Nephron progenitor cell (in vitro differentiated cells): ENCODE results near the gene HOXC11.

ENCODE experiments used
- DNase-seq: peaks from one replicate; pipeline ENCODE4 v3.0.0; 2021
- H3K27ac Mint-ChIP-seq: 2 replicates; pipeline ENCODE4 v1.8.0; 2021; ENCODE audit warnings: mild to moderate bottlenecking, moderate library complexity, mixed read lengths
- H3K27me3 Mint-ChIP-seq: 2 replicates; pipeline ENCODE4 v1.8.0; 2021; ENCODE audit warnings: mild to moderate bottlenecking, low read depth, mixed read lengths; ENCODE audit not compliant: poor library complexity
- H3K36me3 Mint-ChIP-seq: 2 replicates; pipeline ENCODE4 v1.8.0; 2021; ENCODE audit warnings: low read depth, mixed read lengths
- H3K4me1 Mint-ChIP-seq: 2 replicates; pipeline ENCODE4 v1.8.0; 2021; ENCODE audit warnings: mixed read lengths
- H3K4me3 Mint-ChIP-seq: 2 replicates; pipeline ENCODE4 v1.8.0; 2021; ENCODE audit warnings: mild to moderate bottlenecking, moderate library complexity, mixed read lengths
- H3K9me3 Mint-ChIP-seq: 2 replicates; pipeline ENCODE4 v1.8.0; 2021; ENCODE audit warnings: mild to moderate bottlenecking, moderate library complexity, mixed read lengths
- TF ChIP-seq, protein P1 (sequence below): fragments of 200-600 bp; sonication (generic); IDR thresholded peaks from 2 replicates; pipeline ENCODE4 v1.5.0; 2021; ENCODE audit warnings: antibody characterized with exemption

Gene HOXC11

DNA sequence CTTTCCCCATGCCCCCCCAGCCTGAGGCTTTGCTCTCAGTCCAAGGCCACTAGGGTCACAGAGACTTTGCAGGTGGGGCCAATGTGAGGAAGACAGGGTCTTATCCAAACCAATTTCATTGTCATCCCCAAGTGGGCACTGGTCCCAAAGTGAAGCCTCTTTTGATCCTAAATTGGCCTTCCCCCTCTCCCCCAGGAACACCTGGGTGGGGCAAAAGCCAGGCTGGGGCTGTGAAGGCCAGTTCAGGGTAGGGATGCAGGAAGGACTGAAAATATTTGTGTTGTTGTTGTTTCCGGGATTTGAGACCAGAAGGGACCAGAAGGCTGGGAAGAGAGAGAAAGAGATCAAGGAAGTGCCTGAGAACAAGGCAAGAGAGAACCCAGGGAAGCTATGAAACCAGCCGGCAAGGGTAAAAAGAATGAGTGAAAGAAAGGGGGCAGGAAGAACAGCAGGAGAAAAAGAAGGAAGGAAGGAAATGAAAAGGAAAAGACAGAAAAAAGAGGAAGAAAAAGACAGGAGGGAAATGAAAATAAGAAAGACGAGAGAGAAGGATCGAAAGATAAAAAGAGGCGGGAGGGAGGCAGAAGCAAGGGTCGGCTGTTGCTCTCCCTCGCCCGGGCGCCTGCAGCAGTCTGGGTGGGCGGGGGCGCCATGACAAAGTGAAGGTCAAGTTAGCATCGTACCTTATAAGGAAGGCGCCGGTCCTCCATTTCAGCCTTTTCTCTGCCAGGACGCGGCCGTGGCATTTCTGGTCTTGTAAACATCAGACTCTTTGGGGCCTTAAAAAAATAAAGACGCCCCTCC, 7.4 kb upstream of the HOXC11 start:
- Mint-ChIP-seq H3K4me3 (peak overlapping the region; percentile 21), H3K36me3 (no peaks in the 10 kb centered on the region), H3K4me1 (peaks cover 34% of the 10 kb centered on the region), H3K9me3 (no peaks in the 10 kb centered on the region), H3K27ac (no peak overlapping the region), H3K27me3 (peaks cover 100% of the 10 kb centered on the region)
- TF ChIP-seq, protein P1, sequence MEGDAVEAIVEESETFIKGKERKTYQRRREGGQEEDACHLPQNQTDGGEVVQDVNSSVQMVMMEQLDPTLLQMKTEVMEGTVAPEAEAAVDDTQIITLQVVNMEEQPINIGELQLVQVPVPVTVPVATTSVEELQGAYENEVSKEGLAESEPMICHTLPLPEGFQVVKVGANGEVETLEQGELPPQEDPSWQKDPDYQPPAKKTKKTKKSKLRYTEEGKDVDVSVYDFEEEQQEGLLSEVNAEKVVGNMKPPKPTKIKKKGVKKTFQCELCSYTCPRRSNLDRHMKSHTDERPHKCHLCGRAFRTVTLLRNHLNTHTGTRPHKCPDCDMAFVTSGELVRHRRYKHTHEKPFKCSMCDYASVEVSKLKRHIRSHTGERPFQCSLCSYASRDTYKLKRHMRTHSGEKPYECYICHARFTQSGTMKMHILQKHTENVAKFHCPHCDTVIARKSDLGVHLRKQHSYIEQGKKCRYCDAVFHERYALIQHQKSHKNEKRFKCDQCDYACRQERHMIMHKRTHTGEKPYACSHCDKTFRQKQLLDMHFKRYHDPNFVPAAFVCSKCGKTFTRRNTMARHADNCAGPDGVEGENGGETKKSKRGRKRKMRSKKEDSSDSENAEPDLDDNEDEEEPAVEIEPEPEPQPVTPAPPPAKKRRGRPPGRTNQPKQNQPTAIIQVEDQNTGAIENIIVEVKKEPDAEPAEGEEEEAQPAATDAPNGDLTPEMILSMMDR = no peak
- DNase-seq = peak; percentile 69

DNA sequence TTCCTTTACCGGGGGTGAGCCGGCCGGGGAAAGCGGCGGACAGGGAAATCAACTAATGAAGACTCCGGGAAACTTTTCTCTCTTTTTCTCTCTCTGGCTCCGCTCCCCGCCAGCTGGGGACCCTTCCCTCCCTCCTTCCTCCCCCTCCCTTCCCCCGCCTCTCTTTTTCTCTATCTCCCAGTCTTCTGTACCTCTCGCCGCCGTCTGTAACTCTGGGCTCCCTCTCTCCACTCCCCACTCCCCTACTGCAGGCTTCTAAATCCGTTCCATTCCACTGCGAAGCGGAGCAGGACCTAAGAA, 6.9 kb upstream of the HOXC11 start:
- Mint-ChIP-seq H3K36me3 (no peaks in the 10 kb centered on the region), H3K9me3 (no peaks in the 10 kb centered on the region), H3K4me3 (peak overlapping the region; percentile 52), H3K27ac (no peak overlapping the region), H3K27me3 (peaks cover 100% of the 10 kb centered on the region), H3K4me1 (peaks cover 32% of the 10 kb centered on the region)
- TF ChIP-seq, protein P1 = no peak
- DNase-seq = no peak

DNA sequence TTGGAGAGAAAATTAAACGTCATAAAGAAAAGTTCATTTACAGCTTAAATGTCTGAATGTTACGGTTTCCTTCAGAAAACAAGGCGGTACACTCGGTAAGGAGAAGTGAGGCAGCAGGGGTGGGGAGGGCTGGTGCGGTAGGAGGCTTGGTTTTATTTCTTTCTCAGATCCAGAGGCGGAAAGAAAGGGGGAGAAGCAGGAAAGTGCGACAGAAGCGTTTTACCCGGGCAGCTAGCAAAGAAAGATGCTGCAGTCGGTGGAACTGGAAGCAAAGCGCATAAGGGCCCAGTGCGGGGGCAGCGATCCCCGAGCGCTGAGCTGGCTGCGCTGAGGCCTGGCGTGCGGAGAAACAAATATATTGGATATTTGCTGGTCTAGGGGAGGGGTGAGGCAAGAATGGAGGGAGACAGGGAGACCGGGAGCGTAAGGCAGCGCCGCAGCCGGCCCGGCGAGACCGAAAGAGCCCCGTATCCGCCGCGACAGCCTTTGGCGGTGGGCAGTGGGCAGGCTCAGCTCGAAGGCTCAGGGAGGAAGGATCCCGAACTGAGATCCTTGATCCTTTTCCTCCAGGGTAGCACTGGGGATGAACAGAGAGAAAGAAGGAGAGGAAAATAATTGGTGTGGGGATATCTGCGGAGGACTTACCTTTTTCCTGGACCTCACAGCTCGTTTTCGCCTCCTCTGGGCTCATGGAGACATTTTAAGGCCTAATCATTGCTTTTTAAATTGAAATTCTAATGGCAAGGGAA, 6.4 kb upstream of the HOXC11 start:
- Mint-ChIP-seq H3K36me3 (no peaks in the 10 kb centered on the region), H3K27me3 (peaks cover 100% of the 10 kb centered on the region), H3K4me3 (peak overlapping the region; percentile 52), H3K4me1 (peaks cover 32% of the 10 kb centered on the region), H3K27ac (no peak overlapping the region), H3K9me3 (no peaks in the 10 kb centered on the region)
- DNase-seq = no peak
- TF ChIP-seq, protein P1 = no peak

DNA sequence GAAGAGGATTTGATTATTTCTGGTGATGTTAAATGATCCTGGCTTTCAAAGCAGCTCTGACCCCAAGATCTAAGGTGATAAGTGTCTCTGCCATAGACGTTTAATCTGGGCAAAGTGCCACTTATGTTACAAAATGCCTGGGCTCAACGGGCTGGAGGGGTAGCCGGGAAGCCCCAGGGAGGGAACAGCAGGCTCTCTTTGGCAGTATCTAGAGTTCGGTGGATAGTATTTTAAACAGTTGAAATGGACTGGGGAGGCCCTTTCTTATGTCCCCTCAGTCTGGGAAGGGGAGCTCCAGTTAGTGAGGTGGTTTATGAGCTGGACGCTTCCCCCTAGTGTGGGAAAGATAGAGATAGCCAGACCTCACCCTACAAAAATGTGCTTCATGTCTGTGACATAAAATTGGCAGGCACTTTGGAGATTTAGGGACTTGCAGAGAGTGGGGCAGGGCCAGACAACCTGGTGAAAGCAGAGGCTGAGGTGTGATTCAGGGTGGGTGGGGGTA, 5.5 kb upstream of the HOXC11 start:
- DNase-seq = no peak
- H3K36me3 Mint-ChIP-seq = no peaks in the 10 kb centered on the region

DNA sequence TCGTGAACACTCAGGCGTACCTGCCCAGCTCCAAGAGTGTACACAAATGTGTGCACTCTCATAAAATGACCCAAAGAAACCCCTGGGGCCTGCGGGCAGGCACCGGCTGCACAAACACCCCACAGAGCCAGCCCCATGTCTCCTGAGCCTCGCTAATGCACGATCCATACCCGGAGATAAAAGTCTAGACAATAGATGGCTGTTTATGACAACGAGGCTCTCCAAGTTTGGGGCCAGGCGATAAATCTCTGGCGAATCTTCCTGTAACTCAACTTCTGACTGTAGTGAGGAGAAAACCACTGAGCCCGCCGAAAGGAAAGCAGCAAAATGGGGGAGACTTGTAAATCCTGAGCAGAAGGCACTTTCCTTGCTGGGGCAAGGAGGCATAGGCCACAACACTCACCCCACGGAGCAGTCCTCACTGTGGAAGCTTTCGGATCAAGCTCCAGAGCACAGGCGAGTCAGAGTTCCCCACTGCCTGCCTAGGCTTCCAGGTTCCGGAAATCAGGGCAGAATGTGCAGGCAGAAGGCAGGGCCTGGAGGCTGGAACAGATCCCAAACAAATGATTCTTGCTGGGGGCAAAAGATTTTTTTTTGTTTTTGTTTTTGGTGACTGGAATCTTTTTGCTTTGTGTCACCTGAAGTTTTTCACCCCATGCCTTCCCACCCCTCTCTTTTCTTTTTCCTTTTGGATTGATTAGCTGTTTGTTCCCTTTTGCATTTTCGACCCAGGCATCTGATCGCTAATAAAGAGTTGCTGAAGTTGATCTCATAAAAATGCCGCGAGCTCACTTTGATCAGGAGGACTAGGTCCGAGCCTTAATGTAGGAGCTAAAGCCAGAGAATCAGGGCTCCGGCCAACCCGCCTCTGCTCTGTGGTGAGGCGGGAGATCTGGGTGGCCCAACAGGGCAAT, 4.5 kb upstream of the HOXC11 start:
- H3K4me3 Mint-ChIP-seq = peak overlapping the region; percentile 37
- peaks cover 100% of the 10 kb centered on the region for H3K27me3 Mint-ChIP-seq
- TF ChIP-seq, protein P1 = no peak
- no peak for DNase-seq
- H3K27ac Mint-ChIP-seq = no peak overlapping the region
- H3K9me3 Mint-ChIP-seq = no peaks in the 10 kb centered on the region
- H3K4me1 Mint-ChIP-seq = peaks cover 45% of the 10 kb centered on the region
- H3K36me3 Mint-ChIP-seq = no peaks in the 10 kb centered on the region

More for the DNA sequence above, 5.5 kb upstream of the HOXC11 start:
- Mint-ChIP-seq H3K27me3 (peaks cover 100% of the 10 kb centered on the region), H3K9me3 (no peaks in the 10 kb centered on the region), H3K27ac (no peak overlapping the region), H3K4me3 (peak overlapping the region; percentile 8), H3K4me1 (peaks cover 36% of the 10 kb centered on the region)
- TF ChIP-seq, protein P1 = no peak
